HepG2 (cell line): Measurements from ENCODE around the gene CCDC183.

Experiments used
- ADNP ChIP-seq: sonication (generic); formaldehyde crosslinking; IDR thresholded peaks from 2 replicates; pipeline ENCODE4 v1.4.0; 2020; ENCODE audit warnings: missing genetic modification reagents
- AKAP8 ChIP-seq: sonication (generic); formaldehyde crosslinking; IDR thresholded peaks from 2 replicates; pipeline ENCODE4 v1.5.1; 2020; ENCODE audit warnings: mild to moderate bottlenecking, missing genetic modification reagents
- MLX ChIP-seq: IDR thresholded peaks from 2 replicates; pipeline ENCODE4 v1.6.1; 2016
- MTA3 ChIP-seq: sonication (generic); formaldehyde crosslinking; IDR thresholded peaks from 2 replicates; pipeline ENCODE4 v1.4.0; 2020; ENCODE audit warnings: missing genetic modification reagents
- MXI1 ChIP-seq: IDR thresholded peaks from 3 replicates; pipeline ENCODE4 v1.6.1; 2012; ENCODE audit warnings: low read depth, low read length, inconsistent platforms, borderline replicate concordance
- POLR2A ChIP-seq, 2 experiments: IDR thresholded peaks; 2 replicates each; pipeline ENCODE4 v1.6.1; 2011; ENCODE audit warnings: low read depth in 2 of 2, low read length in 2 of 2, mild to moderate bottlenecking in 1 of 2, moderate library complexity in 1 of 2; ENCODE audit not compliant: insufficient read depth in 1 of 2
- SATB2 ChIP-seq: sonication (generic); formaldehyde crosslinking; IDR thresholded peaks from 2 replicates; pipeline ENCODE4 v1.5.0; 2020; ENCODE audit warnings: missing genetic modification reagents

- no peak for TF ChIP-seq MXI1
- no peak for TF ChIP-seq AKAP8 (CRISPR knock-in tag)
- TF ChIP-seq ADNP (CRISPR knock-in tag): no peak
- no peak for TF ChIP-seq MLX (CRISPR knock-in tag)
- no peak for TF ChIP-seq POLR2A (IDR thresholded peaks at IDR 0.05; ENCODE audit: insufficient read depth in 1 of 2, low read depth in 2 of 2, low read length in 2 of 2)
- no peak for TF ChIP-seq SATB2
- TF ChIP-seq MTA3 (CRISPR knock-in tag): no peak
These were observed 52.4 kb downstream of the CCDC183 start for GRCh38 chr9:136848393-136849037.
